HG03460 (cell line): Measurements from ENCODE around the gene ZDHHC19.

Experiments used
- ATAC-seq: cut with Tn5 transposase; IDR thresholded peaks from one replicate; pipeline ENCODE4 v1.9.1; 2021; ENCODE audit not compliant: unreplicated experiment

The ZDHHC19 gene

GRCh38 chr3:196150481-196150880 is 60.7 kb downstream of the ZDHHC19 start:
- ATAC-seq = no peak

GRCh38 chr3:196149831-196150301 is 61.3 kb downstream of the ZDHHC19 start:
- no peak for ATAC-seq

GRCh38 chr3:196149375-196149774 is 61.8 kb downstream of the ZDHHC19 start:
- no peak for ATAC-seq
